Body of pancreas (tissue), 4 donors: Measurements from ENCODE around the gene SYCP2L.

Experiments
- CTCF ChIP-seq, 7 experiments: fragments of 450-650 bp in 4 of 7; fragments of 200-600 bp in 3 of 7; sonication (generic) in 3 of 7; IDR thresholded peaks; one replicate each; pipeline ENCODE4 v1.5.1; 2016 to 2019; ENCODE audit warnings: antibody characterized with exemption in 7 of 7
- POLR2A ChIP-seq, 3 donors: fragments of 450-650 bp; IDR thresholded peaks; one replicate each; pipeline ENCODE4 v1.6.1; 2016; ENCODE audit warnings: antibody characterized with exemption in 3 of 3, mild to moderate bottlenecking in 2 of 3

GRCh38 chr6:10963113-10963512, 76.3 kb downstream of the SYCP2L start:
- no peak for TF ChIP-seq CTCF (IDR thresholded peaks at IDR 0.05)
- no peak for TF ChIP-seq POLR2A (IDR thresholded peaks at IDR 0.05)
